ENCODE results near the gene SNORC.

DNA sequence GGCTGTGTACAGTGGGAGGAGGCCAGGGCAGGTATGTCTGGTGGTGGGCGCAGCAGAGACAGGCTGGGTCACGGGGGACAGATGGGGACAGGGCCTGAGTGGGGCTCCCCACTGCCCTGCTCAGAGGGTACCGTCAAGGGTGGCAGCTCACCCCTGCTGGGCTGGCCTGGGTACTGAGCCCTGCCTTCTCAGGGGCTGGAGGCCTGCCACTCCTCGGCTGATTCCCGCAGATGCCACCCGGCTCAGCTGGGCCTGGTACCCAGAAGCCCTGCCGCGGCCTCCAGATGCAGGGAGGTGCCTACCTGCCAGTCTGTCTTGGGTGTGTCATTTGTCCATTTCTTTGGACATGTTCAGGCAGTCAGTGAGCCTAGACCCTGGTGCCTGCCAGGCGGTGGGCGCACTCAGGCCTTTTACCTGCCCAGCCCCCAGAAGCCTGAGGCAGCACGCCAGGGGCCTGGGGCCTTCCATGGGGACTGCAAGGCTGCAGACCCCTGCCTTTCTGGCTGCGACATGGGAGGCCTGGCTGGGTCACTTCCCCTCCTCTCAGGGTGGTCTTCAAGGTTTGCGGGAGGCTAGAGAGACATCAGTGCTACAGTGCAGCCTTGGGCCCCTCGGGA, 3.3 kb downstream of the SNORC start:
- TF ChIP-seq, protein P1, sequence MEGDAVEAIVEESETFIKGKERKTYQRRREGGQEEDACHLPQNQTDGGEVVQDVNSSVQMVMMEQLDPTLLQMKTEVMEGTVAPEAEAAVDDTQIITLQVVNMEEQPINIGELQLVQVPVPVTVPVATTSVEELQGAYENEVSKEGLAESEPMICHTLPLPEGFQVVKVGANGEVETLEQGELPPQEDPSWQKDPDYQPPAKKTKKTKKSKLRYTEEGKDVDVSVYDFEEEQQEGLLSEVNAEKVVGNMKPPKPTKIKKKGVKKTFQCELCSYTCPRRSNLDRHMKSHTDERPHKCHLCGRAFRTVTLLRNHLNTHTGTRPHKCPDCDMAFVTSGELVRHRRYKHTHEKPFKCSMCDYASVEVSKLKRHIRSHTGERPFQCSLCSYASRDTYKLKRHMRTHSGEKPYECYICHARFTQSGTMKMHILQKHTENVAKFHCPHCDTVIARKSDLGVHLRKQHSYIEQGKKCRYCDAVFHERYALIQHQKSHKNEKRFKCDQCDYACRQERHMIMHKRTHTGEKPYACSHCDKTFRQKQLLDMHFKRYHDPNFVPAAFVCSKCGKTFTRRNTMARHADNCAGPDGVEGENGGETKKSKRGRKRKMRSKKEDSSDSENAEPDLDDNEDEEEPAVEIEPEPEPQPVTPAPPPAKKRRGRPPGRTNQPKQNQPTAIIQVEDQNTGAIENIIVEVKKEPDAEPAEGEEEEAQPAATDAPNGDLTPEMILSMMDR (IDR thresholded peaks at IDR 0.05; ENCODE audit: insufficient read depth, low read length, poor library complexity, severe bottlenecking) = no peak
- TF ChIP-seq EZH2phosphoT487 (conservative IDR thresholded peaks at IDR 0.05; ENCODE audit: low read length) = no peak

Data from SU-DHL-6 (cell line).